ENCODE data around the gene PHACTR4.
"Not testable (repeated sequence)": the region's sequence is repeated elsewhere in the genome, so short reads cannot be mapped to it uniquely, and the experiment has no call there.

The PHACTR4 gene

GRCh38 chr1:28371010-28371377, 1.5 kb downstream of the PHACTR4 start:
- DNase-seq (ENCODE audit: low spot score): no peak

- not testable (repeated sequence) for DNase-seq (ENCODE audit: low spot score)
These were observed 3.9 kb downstream of the PHACTR4 start for GRCh38 chr1:28373450-28373849.

GRCh38 chr1:28374297-28374696, 4.8 kb downstream of the PHACTR4 start:
- peak; percentile 18 for DNase-seq (ENCODE audit: low spot score)

GRCh38 chr1:28375598-28375997, 6.1 kb downstream of the PHACTR4 start:
- DNase-seq (ENCODE audit: low spot score): not testable (repeated sequence)

- not testable (repeated sequence) for DNase-seq (ENCODE audit: low spot score)
These were observed 6.7 kb downstream of the PHACTR4 start for GRCh38 chr1:28376195-28376594.

- DNase-seq (ENCODE audit: low spot score): no peak
These were observed 9.4 kb downstream of the PHACTR4 start for GRCh38 chr1:28378906-28379305.

GRCh38 chr1:28380394-28380793, 10.9 kb downstream of the PHACTR4 start:
- DNase-seq (ENCODE audit: low spot score): no peak

GRCh38 chr1:28383785-28384184, 14.2 kb downstream of the PHACTR4 start:
- DNase-seq (ENCODE audit: low spot score): not testable (repeated sequence)

- peak; percentile 76 for DNase-seq (ENCODE audit: low spot score)
These were observed 22.6 kb downstream of the PHACTR4 start for GRCh38 chr1:28392027-28392652.

- no peak for DNase-seq (ENCODE audit: low spot score)
These were observed 24.6 kb downstream of the PHACTR4 start for GRCh38 chr1:28394136-28394535.

GRCh38 chr1:28395181-28395580, 25.6 kb downstream of the PHACTR4 start:
- DNase-seq (ENCODE audit: low spot score): no peak

- DNase-seq (ENCODE audit: low spot score): no peak
These were observed 32.2 kb downstream of the PHACTR4 start for GRCh38 chr1:28401760-28402159.

- DNase-seq (ENCODE audit: low spot score): no peak
These were observed 39.5 kb downstream of the PHACTR4 start for GRCh38 chr1:28409090-28409489.

- no peak for DNase-seq (ENCODE audit: low spot score)
These were observed 42.1 kb downstream of the PHACTR4 start for GRCh38 chr1:28411656-28412055.

GRCh38 chr1:28412731-28413130, 43.2 kb downstream of the PHACTR4 start:
- DNase-seq (ENCODE audit: low spot score): no peak

GRCh38 chr1:28416509-28417194, 47.1 kb downstream of the PHACTR4 start:
- DNase-seq (ENCODE audit: low spot score): no peak

GRCh38 chr1:28417441-28417922, 47.9 kb downstream of the PHACTR4 start:
- peak; percentile 37 for DNase-seq (ENCODE audit: low spot score)

GRCh38 chr1:28417926-28418637, 48.5 kb downstream of the PHACTR4 start:
- DNase-seq (ENCODE audit: low spot score): no peak

- no peak for DNase-seq (ENCODE audit: low spot score)
These were observed 52.2 kb downstream of the PHACTR4 start for GRCh38 chr1:28421744-28422143.

- no peak for DNase-seq (ENCODE audit: low spot score)
These were observed 57.3 kb downstream of the PHACTR4 start for GRCh38 chr1:28426831-28427230.

- DNase-seq (ENCODE audit: low spot score): no peak
These were observed 58.5 kb downstream of the PHACTR4 start for GRCh38 chr1:28428012-28428411.

GRCh38 chr1:28428990-28429520, 59.5 kb downstream of the PHACTR4 start:
- no peak for DNase-seq (ENCODE audit: low spot score)

Measured in AG08395 (cell line).